Measurements from ENCODE around the gene ZNF526.

Gene ZNF526

GRCh38 chr19:42252365-42253244, 32.5 kb downstream of the ZNF526 start:
- TF ChIP-seq SNAI2 (CRISPR knock-in tag; IDR thresholded peaks at IDR 0.05) (no peak), BACH2 (CRISPR knock-in tag; IDR thresholded peaks at IDR 0.05; ENCODE audit: borderline replicate concordance) (no peak), ARNTL (CRISPR knock-in tag; IDR thresholded peaks at IDR 0.05; ENCODE audit: borderline replicate concordance, low read depth) (no peak)
- peak; percentile 7; the same call in 2 of the 3 replicates for ATAC-seq

- peak; percentile 7 for ATAC-seq
- TF ChIP-seq PATZ1 (CRISPR knock-in tag; IDR thresholded peaks at IDR 0.05; ENCODE audit: borderline replicate concordance) (no peak), ZNF565 (CRISPR knock-in tag; conservative IDR thresholded peaks at IDR 0.05; ENCODE audit: low read depth) (no peak)
These were observed 33.4 kb downstream of the ZNF526 start for GRCh38 chr19:42253245-42254088.

DNA sequence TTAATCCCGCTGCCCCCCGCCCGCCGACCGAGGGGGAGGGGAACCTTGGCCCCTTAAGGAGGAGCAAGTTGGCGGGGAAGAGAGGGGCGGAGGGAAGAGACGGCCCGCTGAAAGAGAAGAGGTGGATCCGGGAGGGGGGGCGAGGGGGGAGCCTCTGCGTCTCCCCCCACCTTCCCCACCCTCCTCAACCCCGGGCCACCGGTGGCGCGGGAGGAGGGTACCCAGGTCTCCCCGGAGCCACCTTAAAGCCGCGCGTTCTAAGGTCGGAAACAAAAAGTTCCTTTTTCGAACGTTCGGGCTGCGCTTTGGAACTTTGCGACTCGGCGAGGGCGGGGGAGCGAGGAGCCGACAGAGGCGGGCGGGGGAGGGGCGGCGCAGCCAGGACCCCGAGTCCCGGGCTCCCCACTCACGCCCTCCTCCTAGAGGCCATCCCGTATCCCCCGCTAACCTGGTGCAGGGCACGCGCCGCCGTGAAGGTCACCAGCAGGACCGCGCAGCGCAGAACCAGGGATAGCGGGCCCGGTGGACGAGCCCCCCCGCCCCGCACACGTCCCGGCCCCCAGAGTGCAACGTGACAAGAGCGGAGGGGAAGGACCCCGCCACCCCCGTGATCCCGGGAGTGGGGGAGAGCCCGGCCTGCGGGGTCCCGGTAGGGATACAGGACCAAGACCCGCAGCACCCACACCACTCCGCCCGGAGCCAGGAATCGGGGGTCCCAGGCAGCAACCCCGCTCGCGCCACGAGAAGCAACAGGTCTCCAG, 34.2 kb downstream of the ZNF526 start:
- peak; percentile 4 for ATAC-seq
- 0 out of 2 replicates have a peak, but pooled peaks have one; percentile 60 for TF ChIP-seq GLIS3 (CRISPR knock-in tag; IDR thresholded peaks at IDR 0.05)
- no peak for TF ChIP-seq RARB (CRISPR knock-in tag; IDR thresholded peaks at IDR 0.05)
- TF ChIP-seq PATZ1 (CRISPR knock-in tag; IDR thresholded peaks at IDR 0.05; ENCODE audit: borderline replicate concordance): peak; percentile 90; the same call in 1 of the 2 replicates

DNA sequence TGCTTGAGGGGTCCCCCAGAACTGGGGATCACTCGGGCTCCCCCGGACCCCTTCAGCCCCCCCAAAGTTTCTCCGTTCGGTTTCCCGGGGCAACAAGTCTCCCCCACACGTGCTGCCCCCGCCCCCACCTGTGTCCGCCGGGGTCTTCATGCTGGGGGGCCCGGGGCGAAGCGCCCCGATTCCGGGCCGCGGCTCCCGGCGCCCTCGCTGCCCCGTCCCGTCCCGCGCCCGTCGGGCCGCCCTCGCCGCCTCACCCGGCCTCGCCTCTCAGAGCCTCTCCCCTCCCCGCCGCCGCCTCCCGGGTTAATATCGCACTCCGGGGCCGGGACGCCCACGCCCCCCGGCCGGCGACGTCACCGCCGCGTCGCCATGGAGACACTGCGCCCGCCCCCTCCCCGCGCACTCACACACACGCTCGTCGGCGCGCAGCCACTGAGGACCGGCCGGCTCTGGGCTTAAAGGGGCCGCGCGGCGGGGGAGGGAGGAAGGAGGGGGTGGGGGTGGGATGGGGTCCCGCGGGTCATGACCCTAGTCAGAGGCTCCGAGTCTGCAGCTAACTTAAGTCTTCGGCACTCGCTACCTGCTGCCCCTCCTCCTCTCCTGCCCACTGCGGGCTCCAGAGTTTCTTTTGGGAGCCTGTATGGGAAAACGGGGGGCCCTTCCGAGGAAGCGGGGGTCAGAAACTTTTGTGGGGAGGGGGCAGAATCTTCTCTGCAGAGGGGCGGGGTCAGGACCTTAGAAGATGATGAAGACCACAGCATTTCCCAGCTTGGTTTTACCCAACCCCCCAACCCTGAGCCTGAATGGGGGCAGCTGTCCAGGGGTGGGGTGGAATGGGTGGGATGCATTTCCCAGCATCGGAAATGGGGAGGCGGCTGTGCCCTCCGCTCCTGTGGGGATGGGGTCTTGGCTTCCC, 35.0 kb downstream of the ZNF526 start, which contains the start of gene ERF:
Gene ERF, minus strand, starts transcription at position 279 of the 916 bp plus-strand sequence. Its CDS starts 129 bp downstream, at position 150.
- ATAC-seq: peak; percentile 66
- TF ChIP-seq ZFP30 (CRISPR knock-in tag; IDR thresholded peaks at IDR 0.05): no peak
- no peak for TF ChIP-seq BACH2 (CRISPR knock-in tag; IDR thresholded peaks at IDR 0.05; ENCODE audit: borderline replicate concordance)
- TF ChIP-seq ARNTL (CRISPR knock-in tag; IDR thresholded peaks at IDR 0.05; ENCODE audit: borderline replicate concordance, low read depth): no peak
- no peak for TF ChIP-seq ISL1 (CRISPR knock-in tag; IDR thresholded peaks at IDR 0.05)
- TF ChIP-seq, protein P1, sequence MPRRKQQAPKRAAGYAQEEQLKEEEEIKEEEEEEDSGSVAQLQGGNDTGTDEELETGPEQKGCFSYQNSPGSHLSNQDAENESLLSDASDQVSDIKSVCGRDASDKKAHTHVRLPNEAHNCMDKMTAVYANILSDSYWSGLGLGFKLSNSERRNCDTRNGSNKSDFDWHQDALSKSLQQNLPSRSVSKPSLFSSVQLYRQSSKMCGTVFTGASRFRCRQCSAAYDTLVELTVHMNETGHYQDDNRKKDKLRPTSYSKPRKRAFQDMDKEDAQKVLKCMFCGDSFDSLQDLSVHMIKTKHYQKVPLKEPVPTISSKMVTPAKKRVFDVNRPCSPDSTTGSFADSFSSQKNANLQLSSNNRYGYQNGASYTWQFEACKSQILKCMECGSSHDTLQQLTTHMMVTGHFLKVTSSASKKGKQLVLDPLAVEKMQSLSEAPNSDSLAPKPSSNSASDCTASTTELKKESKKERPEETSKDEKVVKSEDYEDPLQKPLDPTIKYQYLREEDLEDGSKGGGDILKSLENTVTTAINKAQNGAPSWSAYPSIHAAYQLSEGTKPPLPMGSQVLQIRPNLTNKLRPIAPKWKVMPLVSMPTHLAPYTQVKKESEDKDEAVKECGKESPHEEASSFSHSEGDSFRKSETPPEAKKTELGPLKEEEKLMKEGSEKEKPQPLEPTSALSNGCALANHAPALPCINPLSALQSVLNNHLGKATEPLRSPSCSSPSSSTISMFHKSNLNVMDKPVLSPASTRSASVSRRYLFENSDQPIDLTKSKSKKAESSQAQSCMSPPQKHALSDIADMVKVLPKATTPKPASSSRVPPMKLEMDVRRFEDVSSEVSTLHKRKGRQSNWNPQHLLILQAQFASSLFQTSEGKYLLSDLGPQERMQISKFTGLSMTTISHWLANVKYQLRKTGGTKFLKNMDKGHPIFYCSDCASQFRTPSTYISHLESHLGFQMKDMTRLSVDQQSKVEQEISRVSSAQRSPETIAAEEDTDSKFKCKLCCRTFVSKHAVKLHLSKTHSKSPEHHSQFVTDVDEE (CRISPR knock-in tag; IDR thresholded peaks at IDR 0.05): no peak
- TF ChIP-seq ZNF70 (CRISPR knock-in tag; IDR thresholded peaks at IDR 0.05): peak; percentile 57; the same call in 1 of the 2 replicates
- TF ChIP-seq OSR1 (CRISPR knock-in tag; IDR thresholded peaks at IDR 0.05): no peak
- no peak for TF ChIP-seq TOX (CRISPR knock-in tag; IDR thresholded peaks at IDR 0.05; ENCODE audit: borderline replicate concordance)

Measured in SK-N-SH treated with all-trans-retinoic acid at 6 μM for 48 hours (cell line).